Endothelial cell of umbilical vein (primary cell): ENCODE measurements around the gene FEM1C. TPM values are rescaled to one million over a fixed set of nuclear protein-coding genes. Genes with fewer than 3 reads are reported as not detected.

Experiments used
- BruUV-seq: library from RNA; stranded (reverse); fragments of 400-500 nt; replicated peaks from 2 replicates; lab custom pipeline; 2021; lab: Mats Ljungman, UMichigan
- CTCF ChIA-PET: fragments of 300-600, 350-600 bp; sonication (Branson Sonifier 250); formaldehyde crosslinking; loops from one replicate; lab custom pipeline; 2021; ENCODE audit warnings: antibody characterized with exemption, inconsistent platforms; lab: Charles Lee
- POLR2A ChIA-PET: fragments of 300-600, 350-600 bp; sonication (Branson Sonifier 250); formaldehyde crosslinking; loops from one replicate; lab custom pipeline; 2021; ENCODE audit warnings: antibody characterized with exemption, inconsistent platforms; lab: Charles Lee
- DNase-seq: peaks from one replicate; pipeline ENCODE4 v3.0.0-alpha.2; 2011; ENCODE audit warnings: low read depth, low spot score
- FAIRE-seq: peaks from 2 replicates; lab custom pipeline; 2011; peaks lifted over from hg19 to GRCh38; lab: Jason Lieb, UNC
- H2AFZ ChIP-seq: 2 replicates; pipeline ENCODE4 v1.6.0; 2012; ENCODE audit warnings: low read depth, low read length, control low read depth, inconsistent platforms
- H3K27ac ChIP-seq: 2 replicates; pipeline ENCODE4 v1.5.1; 2011; ENCODE audit warnings: low read depth, mild to moderate bottlenecking, control low read depth, low read length, moderate library complexity; ENCODE audit not compliant: insufficient read depth
- H3K27me3 ChIP-seq, 2 experiments: 2 replicates each; pipeline versions ENCODE4 v1.6.0 to v1.6.1; 2011; ENCODE audit warnings: low read length in 2 of 2, mixed read lengths in 1 of 2; ENCODE audit not compliant: control insufficient read depth in 2 of 2, insufficient read depth in 2 of 2
- H3K36me3 ChIP-seq, 2 experiments: 2 replicates in 1 of 2; 3 replicates in 1 of 2; pipeline ENCODE4 v1.5.1; 2011; ENCODE audit warnings: low read length in 2 of 2, mild to moderate bottlenecking in 1 of 2, moderate library complexity in 1 of 2; ENCODE audit not compliant: control insufficient read depth in 2 of 2, insufficient read depth in 2 of 2; ENCODE audit errors: extremely low read depth in 1 of 2
- H3K4me1 ChIP-seq: 3 replicates; pipeline ENCODE4 v1.5.1; 2011; ENCODE audit warnings: mild to moderate bottlenecking, low read length; ENCODE audit not compliant: control insufficient read depth, insufficient read depth; ENCODE audit errors: extremely low read depth
- H3K4me2 ChIP-seq: 2 replicates; pipeline ENCODE4 v1.6.1; 2011; ENCODE audit warnings: low read length, control low read depth, mixed read lengths; ENCODE audit not compliant: insufficient read depth
- H3K4me3 ChIP-seq, 3 experiments: fragments of 200-600 bp in 1 of 3; sonication (generic), shearing (Covaris generic) in 1 of 3; replicated peaks in 1 of 3; 2 replicates each; pipeline ENCODE4 v1.5.1; 2011 to 2016; ENCODE audit warnings: control low read depth in 3 of 3, low read length in 3 of 3, mild to moderate bottlenecking in 2 of 3, inconsistent platforms in 1 of 3, low read depth in 1 of 3, moderate library complexity in 1 of 3; ENCODE audit not compliant: insufficient read depth in 1 of 3
- H3K79me2 ChIP-seq: 2 replicates; pipeline ENCODE4 v1.6.0; 2012; ENCODE audit warnings: low read length, inconsistent platforms; ENCODE audit not compliant: control insufficient read depth, insufficient read depth
- H3K9ac ChIP-seq: replicated peaks from 2 replicates; pipeline ENCODE3; 2011; ENCODE audit warnings: low read length, control low read depth; ENCODE audit not compliant: insufficient read depth; ENCODE audit errors: extremely low read depth
- H3K9me1 ChIP-seq: replicated peaks from 3 replicates; pipeline ENCODE4 v1.6.0; 2011; ENCODE audit warnings: mild to moderate bottlenecking, low read length; ENCODE audit not compliant: control insufficient read depth, insufficient read depth; ENCODE audit errors: extremely low read depth
- H3K9me3 ChIP-seq: replicated peaks from 2 replicates; pipeline ENCODE4 v1.5.1; 2012; ENCODE audit warnings: low read length, inconsistent platforms; ENCODE audit not compliant: control insufficient read depth, insufficient read depth
- H4K20me1 ChIP-seq: replicated peaks from 2 replicates; pipeline ENCODE3; 2011; ENCODE audit warnings: mild to moderate bottlenecking, low read length; ENCODE audit not compliant: control insufficient read depth, insufficient read depth; ENCODE audit errors: extremely low read depth
- GATA2 ChIP-seq: IDR thresholded peaks from 2 replicates; pipeline ENCODE4 v1.7.0; 2011; ENCODE audit warnings: low read depth, mild to moderate bottlenecking, moderate library complexity, mixed read lengths, low read length; ENCODE audit not compliant: insufficient read length, insufficient read depth
- JUN ChIP-seq: IDR thresholded peaks from 2 replicates; pipeline ENCODE4 v1.6.1; 2011; ENCODE audit warnings: borderline replicate concordance, low read depth; ENCODE audit not compliant: insufficient read length, insufficient read depth
- MYC ChIP-seq: IDR thresholded peaks from one replicate; pipeline ENCODE4 v1.6.1; 2011; ENCODE audit warnings: mild to moderate bottlenecking, low read depth, low read length
- dilution Hi-C: fragments of 300-500 bp; cut with MboI; formaldehyde crosslinking; loops from one replicate; pipeline ENCODE4 v1.15.0; 2019; ENCODE audit warnings: low sequenced_read_pairs; ENCODE audit not compliant: extremely low pct_ligation_motif_present
- intact Hi-C: fragments of 100-400 bp; cut with micrococcal nuclease; formaldehyde crosslinking; loops from one replicate; pipeline ENCODE4 v1.10.0; 2022
- polyA plus RNA-seq, 4 experiments: library from polyadenylated mRNA; depleted of rRNA in 3 of 4; stranded (reverse) in 3 of 4; unstranded in 1 of 4; fragments of >200 nt; gene quantifications; 2 replicates each; pipeline versions ENCODE4 v1.2.1 to v1.2.3, GENCODE V29; 2011 to 2012; ENCODE audit warnings: missing spikeins in 1 of 4
- total RNA-seq: library from RNA; stranded (reverse); gene quantifications from 2 replicates; pipeline ENCODE4 v1.2.3, GENCODE V29; 2021
- TF ChIP-seq, protein P1 (sequence below), 2 donors: IDR thresholded peaks; 1 replicate in 1 of 2; 2 replicates in 1 of 2; pipeline ENCODE4 v1.5.1; 2011; ENCODE audit warnings: low read length in 2 of 2, mild to moderate bottlenecking in 2 of 2, moderate library complexity in 2 of 2, control low read depth in 1 of 2, inconsistent platforms in 1 of 2, low read depth in 1 of 2; ENCODE audit not compliant: insufficient read depth in 1 of 2; ENCODE audit errors: extremely low read depth in 1 of 2

The FEM1C gene
- total and polyA plus RNA-seq, 2 donors (not counting 3 experiments of a cell fraction or from before 2014, with no cell fraction given), result 6.2 to 16.0 TPM

DNA sequence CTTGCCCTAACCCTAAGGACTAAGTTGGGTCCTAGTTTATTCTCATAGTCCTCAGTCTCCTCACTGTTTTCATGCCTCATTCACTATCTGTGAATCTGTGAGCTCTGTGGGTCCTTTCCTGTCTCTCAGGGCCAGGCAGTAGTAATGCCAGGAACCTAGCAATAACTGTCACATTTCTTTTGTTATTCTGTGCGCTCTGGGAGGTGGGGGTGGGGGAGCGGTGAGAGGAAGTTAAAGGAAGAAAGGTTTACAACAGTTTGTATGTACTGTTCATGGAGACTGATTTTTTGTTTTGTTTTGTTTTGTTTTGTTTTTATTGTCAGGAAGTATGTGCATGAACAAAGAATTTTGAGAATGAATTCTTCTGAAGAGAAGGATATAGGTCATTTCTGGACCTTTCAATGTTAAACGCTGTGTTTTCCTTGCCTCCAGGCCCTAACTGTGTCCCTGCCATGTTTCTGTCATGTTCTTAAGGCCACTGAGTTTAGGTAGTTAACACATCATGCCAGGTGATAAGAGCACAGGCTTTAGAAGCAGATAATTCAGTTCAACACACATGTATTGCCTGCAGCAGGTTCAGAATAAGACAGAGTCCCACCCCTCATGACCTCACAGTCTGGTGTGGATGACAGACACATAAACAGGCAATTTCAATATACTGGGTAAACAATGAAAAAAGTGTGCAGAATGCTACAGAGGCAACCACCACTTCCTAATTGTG lies 13.3 kb upstream of the FEM1C start:
- intact Hi-C loops, result loop anchor here (1.0 to 2.0 kb wide), 3 partner anchors 14 to 192 kb away; partner anchors contain the start of gene FEM1C
- CTCF ChIA-PET, result interaction anchor here (0.6 to 1.0 kb wide), 2 partner anchors 13 to 282 kb away, joined by 3 read pairs; partner anchors contain the start of gene FEM1C
- peak overlapping the region; percentile 93 for H2AFZ ChIP-seq

More for the DNA sequence above, 13.3 kb upstream of the FEM1C start:
- Histone ChIP-seq H3K36me3 (no peaks in the 10 kb centered on the region), H3K27ac (peak overlapping the region; percentile 94), H3K4me3 (no peak overlapping the region), H3K9me1 (no peaks in the 10 kb centered on the region), H3K9ac (peak overlapping the region; percentile 56), H4K20me1 (no peaks in the 10 kb centered on the region), H3K27me3 (no peaks in the 10 kb centered on the region), H3K4me1 (peaks cover 29% of the 10 kb centered on the region), H3K9me3 (no peaks in the 10 kb centered on the region), H3K79me2 (no peaks in the 10 kb centered on the region), H3K4me2 (peak overlapping the region; percentile 68)
- FAIRE-seq (peak; percentile 62), DNase-seq (peak; percentile 74)
- TSS peak; percentile 60 for BruUV-seq
- TF ChIP-seq, protein P1, sequence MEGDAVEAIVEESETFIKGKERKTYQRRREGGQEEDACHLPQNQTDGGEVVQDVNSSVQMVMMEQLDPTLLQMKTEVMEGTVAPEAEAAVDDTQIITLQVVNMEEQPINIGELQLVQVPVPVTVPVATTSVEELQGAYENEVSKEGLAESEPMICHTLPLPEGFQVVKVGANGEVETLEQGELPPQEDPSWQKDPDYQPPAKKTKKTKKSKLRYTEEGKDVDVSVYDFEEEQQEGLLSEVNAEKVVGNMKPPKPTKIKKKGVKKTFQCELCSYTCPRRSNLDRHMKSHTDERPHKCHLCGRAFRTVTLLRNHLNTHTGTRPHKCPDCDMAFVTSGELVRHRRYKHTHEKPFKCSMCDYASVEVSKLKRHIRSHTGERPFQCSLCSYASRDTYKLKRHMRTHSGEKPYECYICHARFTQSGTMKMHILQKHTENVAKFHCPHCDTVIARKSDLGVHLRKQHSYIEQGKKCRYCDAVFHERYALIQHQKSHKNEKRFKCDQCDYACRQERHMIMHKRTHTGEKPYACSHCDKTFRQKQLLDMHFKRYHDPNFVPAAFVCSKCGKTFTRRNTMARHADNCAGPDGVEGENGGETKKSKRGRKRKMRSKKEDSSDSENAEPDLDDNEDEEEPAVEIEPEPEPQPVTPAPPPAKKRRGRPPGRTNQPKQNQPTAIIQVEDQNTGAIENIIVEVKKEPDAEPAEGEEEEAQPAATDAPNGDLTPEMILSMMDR (IDR thresholded peaks at IDR 0.05; ENCODE audit: extremely low read depth in 1 of 2, insufficient read depth in 1 of 2, low read depth in 1 of 2, low read length in 2 of 2), result no peak
- peak; percentile 45 for TF ChIP-seq JUN
- no peak for TF ChIP-seq MYC
- peak; percentile 61 for TF ChIP-seq GATA2
- dilution Hi-C loops, result no loop called here
- POLR2A ChIA-PET, result no interaction called here
